Measurements from ENCODE around the gene PEAK1. TPM values are rescaled to one million over a fixed set of nuclear protein-coding genes. Genes with fewer than 3 reads are reported as not detected.

The PEAK1 gene
- total RNA-seq, 1 donor: 133 TPM

DNA sequence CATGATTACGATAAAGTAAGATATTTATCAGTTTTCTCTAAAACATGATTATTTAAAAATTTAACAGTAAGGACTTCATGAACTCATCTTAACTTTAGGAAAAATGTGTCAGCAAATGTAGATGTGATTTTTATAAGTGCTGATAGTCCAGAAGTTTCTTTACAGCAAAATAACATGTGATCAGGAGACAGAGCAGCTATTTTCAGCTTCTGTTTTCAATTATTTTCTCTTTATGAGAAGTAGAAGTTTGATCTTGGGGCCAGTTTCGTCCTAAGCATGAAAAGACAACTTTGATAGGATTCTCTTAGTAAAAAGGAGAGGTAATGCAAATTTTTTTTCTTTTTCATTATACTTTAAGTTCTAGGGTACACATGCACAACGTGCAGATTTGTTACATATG is 252.5 kb downstream of the PEAK1 start:
- H3K4me2 ChIP-seq (ENCODE audit: insufficient read depth, low read length): no peak overlapping the region

GRCh38 chr15:77163781-77164384 is 256.0 kb downstream of the PEAK1 start:
- H3K9me3 ChIP-seq (ENCODE audit: low read depth, low read length): no peaks in the 10 kb centered on the region
- H2AFZ ChIP-seq (ENCODE audit: low read length): no peak overlapping the region
- H3K4me1 ChIP-seq (ENCODE audit: insufficient read depth, low read length): peaks cover 9% of the 10 kb centered on the region
- H3K4me2 ChIP-seq (ENCODE audit: insufficient read depth, low read length): no peak overlapping the region
- no peak for TF ChIP-seq CTCF (IDR thresholded peaks at IDR 0.05; ENCODE audit: extremely low read depth, low read depth, low read length)
- H3K27me3 ChIP-seq (ENCODE audit: insufficient read depth, low read length): no peaks in the 10 kb centered on the region
- peaks cover 28% of the 10 kb centered on the region for H3K79me2 ChIP-seq (ENCODE audit: insufficient read depth, low read length)
- no peak overlapping the region for H3K4me3 ChIP-seq (ENCODE audit: insufficient read depth, low read length)
- DNase-seq (ENCODE audit: insufficient read length, low spot score, missing footprints): no peak
- peaks cover 3% of the 10 kb centered on the region for H4K20me1 ChIP-seq (ENCODE audit: insufficient read depth, low read length)
- peaks cover 4% of the 10 kb centered on the region for H3K36me3 ChIP-seq (ENCODE audit: insufficient read depth, low read length)
- no peak overlapping the region for H3K27ac ChIP-seq (ENCODE audit: low read depth, low read length)

More for the DNA sequence above, 252.5 kb downstream of the PEAK1 start:
- H4K20me1 ChIP-seq (ENCODE audit: insufficient read depth, low read length): peaks cover 3% of the 10 kb centered on the region
- peaks cover 9% of the 10 kb centered on the region for H3K4me1 ChIP-seq (ENCODE audit: insufficient read depth, low read length)
- H3K27me3 ChIP-seq (ENCODE audit: insufficient read depth, low read length): no peaks in the 10 kb centered on the region
- H3K9me3 ChIP-seq (ENCODE audit: low read depth, low read length): no peaks in the 10 kb centered on the region
- H3K36me3 ChIP-seq (ENCODE audit: insufficient read depth, low read length): peaks cover 4% of the 10 kb centered on the region
- no peak overlapping the region for H2AFZ ChIP-seq (ENCODE audit: low read length)
- no peak for DNase-seq (ENCODE audit: insufficient read length, low spot score, missing footprints)
- H3K4me3 ChIP-seq (ENCODE audit: insufficient read depth, low read length): no peak overlapping the region
- no peak for TF ChIP-seq CTCF (IDR thresholded peaks at IDR 0.05; ENCODE audit: extremely low read depth, low read depth, low read length)
- H3K27ac ChIP-seq (ENCODE audit: low read depth, low read length): no peak overlapping the region
- H3K79me2 ChIP-seq (ENCODE audit: insufficient read depth, low read length): peaks cover 40% of the 10 kb centered on the region

DNA sequence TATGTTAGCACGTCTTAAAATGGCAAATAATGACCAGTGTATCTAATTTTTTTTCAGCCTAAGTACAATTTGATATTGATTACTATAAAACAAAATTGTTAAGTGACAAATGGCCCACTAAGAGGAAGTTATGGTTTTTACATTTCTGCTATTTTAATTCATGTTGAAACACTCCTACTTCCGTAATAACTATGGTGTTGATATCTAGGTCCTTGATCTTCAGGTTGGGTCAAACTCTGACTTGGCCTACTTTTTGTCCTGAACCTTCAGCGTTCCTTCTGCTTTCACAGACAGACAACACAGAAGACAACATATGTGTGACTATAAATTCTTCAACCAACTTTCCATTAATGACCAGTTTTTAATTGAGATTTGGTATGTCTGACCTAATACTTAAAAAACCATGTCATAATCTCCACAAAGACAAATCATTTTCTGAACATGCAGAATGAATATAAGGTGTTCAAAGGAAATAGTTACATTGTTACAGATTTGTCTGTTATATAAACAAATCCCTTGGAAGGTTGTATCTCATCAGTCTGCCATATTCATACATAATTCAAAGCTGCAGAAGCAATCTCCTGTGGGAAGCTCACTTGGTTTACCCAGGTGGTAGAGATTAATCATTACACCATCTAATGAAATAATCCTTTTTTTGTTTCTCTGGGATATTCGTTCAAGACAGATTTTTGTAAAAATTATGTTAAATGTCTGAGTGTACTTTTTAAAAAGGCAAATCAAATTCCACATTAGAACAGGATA is 256.9 kb downstream of the PEAK1 start:
- TF ChIP-seq CTCF (IDR thresholded peaks at IDR 0.05; ENCODE audit: extremely low read depth, low read depth, low read length): no peak
- Histone ChIP-seq H3K79me2 (ENCODE audit: insufficient read depth, low read length) (peaks cover 25% of the 10 kb centered on the region), H3K4me3 (ENCODE audit: insufficient read depth, low read length) (no peak overlapping the region), H3K36me3 (ENCODE audit: insufficient read depth, low read length) (peaks cover 13% of the 10 kb centered on the region), H2AFZ (ENCODE audit: low read length) (no peak overlapping the region), H3K27ac (ENCODE audit: low read depth, low read length) (no peak overlapping the region), H3K9me3 (ENCODE audit: low read depth, low read length) (no peaks in the 10 kb centered on the region), H3K4me2 (ENCODE audit: insufficient read depth, low read length) (no peak overlapping the region), H3K4me1 (ENCODE audit: insufficient read depth, low read length) (peaks cover 3% of the 10 kb centered on the region), H3K27me3 (ENCODE audit: insufficient read depth, low read length) (no peaks in the 10 kb centered on the region), H4K20me1 (ENCODE audit: insufficient read depth, low read length) (no peaks in the 10 kb centered on the region)
- DNase-seq (ENCODE audit: insufficient read length, low spot score, missing footprints): no peak

Measured in osteoblast (primary cell).